Measurements from ENCODE around the gene MAGI1. TPM values are rescaled to one million over a fixed set of nuclear protein-coding genes. Genes with fewer than 3 reads are reported as not detected.

MAGI1 gene
- total and polyA plus RNA-seq, 2 donors (not counting 1 experiment from before 2014, with no cell fraction given): 0.10 to 0.22 TPM

DNA sequence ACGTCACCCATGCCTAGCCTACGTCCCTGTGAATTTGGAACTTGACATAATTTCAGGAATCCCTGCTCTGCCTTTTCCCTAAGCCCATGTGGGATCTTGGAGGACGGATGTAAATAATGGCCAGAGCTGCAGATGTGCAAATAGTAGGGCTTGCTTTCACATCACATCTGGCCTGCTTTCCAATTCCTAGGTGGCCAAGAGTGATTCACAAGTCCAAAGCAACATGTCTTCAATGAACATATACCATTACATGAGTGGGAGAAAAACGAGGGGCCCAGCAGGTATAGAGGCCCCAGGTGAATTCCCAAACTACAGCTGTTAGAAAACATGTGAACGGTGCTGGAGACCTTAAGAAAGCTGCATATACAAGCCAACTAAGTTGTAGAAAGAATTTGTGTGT, 214.6 kb downstream of the MAGI1 start:
- TF ChIP-seq, protein P1, sequence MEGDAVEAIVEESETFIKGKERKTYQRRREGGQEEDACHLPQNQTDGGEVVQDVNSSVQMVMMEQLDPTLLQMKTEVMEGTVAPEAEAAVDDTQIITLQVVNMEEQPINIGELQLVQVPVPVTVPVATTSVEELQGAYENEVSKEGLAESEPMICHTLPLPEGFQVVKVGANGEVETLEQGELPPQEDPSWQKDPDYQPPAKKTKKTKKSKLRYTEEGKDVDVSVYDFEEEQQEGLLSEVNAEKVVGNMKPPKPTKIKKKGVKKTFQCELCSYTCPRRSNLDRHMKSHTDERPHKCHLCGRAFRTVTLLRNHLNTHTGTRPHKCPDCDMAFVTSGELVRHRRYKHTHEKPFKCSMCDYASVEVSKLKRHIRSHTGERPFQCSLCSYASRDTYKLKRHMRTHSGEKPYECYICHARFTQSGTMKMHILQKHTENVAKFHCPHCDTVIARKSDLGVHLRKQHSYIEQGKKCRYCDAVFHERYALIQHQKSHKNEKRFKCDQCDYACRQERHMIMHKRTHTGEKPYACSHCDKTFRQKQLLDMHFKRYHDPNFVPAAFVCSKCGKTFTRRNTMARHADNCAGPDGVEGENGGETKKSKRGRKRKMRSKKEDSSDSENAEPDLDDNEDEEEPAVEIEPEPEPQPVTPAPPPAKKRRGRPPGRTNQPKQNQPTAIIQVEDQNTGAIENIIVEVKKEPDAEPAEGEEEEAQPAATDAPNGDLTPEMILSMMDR (IDR thresholded peaks at IDR 0.05): no peak
- no peak for TF ChIP-seq EZH2 (IDR thresholded peaks at IDR 0.05; ENCODE audit: borderline replicate concordance, insufficient read depth, low read depth, low read length, poor library complexity, severe bottlenecking)
- no peak for ATAC-seq (ENCODE audit: low read depth)
- no peaks in the 10 kb centered on the region for H3K79me2 ChIP-seq (ENCODE audit: control insufficient read depth, insufficient read depth, low read length)

DNA sequence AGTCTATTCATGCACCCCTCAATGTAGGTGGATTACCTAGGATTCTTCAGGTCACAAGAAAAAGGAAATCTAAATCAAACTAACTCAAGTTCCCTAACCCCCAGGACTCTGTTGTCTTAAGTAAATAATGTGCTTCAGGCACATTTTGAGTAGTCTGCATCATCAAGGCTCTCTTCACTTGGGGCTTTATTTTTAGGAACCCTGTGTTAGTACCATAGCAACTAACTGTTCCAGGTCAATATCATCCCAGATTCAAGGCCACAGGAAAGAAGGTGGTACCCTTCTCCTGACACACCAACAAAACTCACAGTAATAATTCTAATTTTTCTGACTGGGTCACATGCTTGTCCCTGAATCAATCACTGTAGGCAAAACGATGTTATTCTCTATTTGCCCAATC, 218.1 kb downstream of the MAGI1 start:
- Histone ChIP-seq H3K9me3 (ENCODE audit: control extremely low read depth in 1 of 3, control insufficient read depth in 2 of 3, insufficient read depth in 1 of 3, low read length in 2 of 3) (no peaks in the 10 kb centered on the region), H3K79me2 (ENCODE audit: control insufficient read depth, insufficient read depth, low read length) (no peaks in the 10 kb centered on the region), H3K4me2 (replicated peaks; ENCODE audit: low read depth, low read length, poor library complexity, severe bottlenecking) (no peak overlapping the region), H3K27me3 (replicated peaks in 1 of 4; ENCODE audit: control extremely low read depth in 1 of 4, control insufficient read depth in 3 of 4, insufficient read depth in 4 of 4, low read length in 3 of 4) (no peaks in the 10 kb centered on the region), H3K36me3 (replicated peaks in 1 of 2; ENCODE audit: control extremely low read depth in 1 of 2, control insufficient read depth in 1 of 2, extremely low read depth in 1 of 2, insufficient read depth in 2 of 2, low read length in 1 of 2) (no peaks in the 10 kb centered on the region), H3K4me3 (ENCODE audit: control extremely low read depth in 1 of 5, extremely low read depth in 1 of 5, insufficient read depth in 1 of 5, low read depth in 2 of 5, low read length in 4 of 5) (no peak overlapping the region), H3K4me1 (ENCODE audit: control insufficient read depth in 2 of 2, insufficient read depth in 2 of 2, low read length in 2 of 2) (no peaks in the 10 kb centered on the region), H2AFZ (ENCODE audit: insufficient read depth, low read depth, low read length, poor library complexity, severe bottlenecking) (no peak overlapping the region), H3K9ac (ENCODE audit: low read length) (no peak overlapping the region), H3K27ac (ENCODE audit: low read length in 2 of 2) (no peak overlapping the region), H4K20me1 (ENCODE audit: control insufficient read depth, insufficient read depth, low read length, poor library complexity, severe bottlenecking) (no peaks in the 10 kb centered on the region)
- TF ChIP-seq EZH2 (IDR thresholded peaks at IDR 0.05; ENCODE audit: borderline replicate concordance, insufficient read depth, low read depth, low read length, poor library complexity, severe bottlenecking): no peak
- TF ChIP-seq, protein P1 (IDR thresholded peaks at IDR 0.05): no peak
- ATAC-seq (ENCODE audit: low read depth) (no peak), DNase-seq (no peak)
- Mint-ChIP-seq H3K27ac (no peak overlapping the region), H3K4me1 (no peaks in the 10 kb centered on the region), H3K4me3 (no peak overlapping the region), H3K9me3 (ENCODE audit: insufficient read depth) (peaks cover 6% of the 10 kb centered on the region), H3K27me3 (peaks cover 2% of the 10 kb centered on the region)
- WGBS (ENCODE audit: insufficient coverage): no CpG with 5 or more reads among the region's 1 CpG
- ChIA-PET POLR2A (no interaction called here), CTCF (no interaction called here)
- intact Hi-C loops (cut with micrococcal nuclease): no loop called here

More for the DNA sequence above, 214.6 kb downstream of the MAGI1 start:
- no peak overlapping the region for H3K27ac Mint-ChIP-seq
- Histone ChIP-seq H3K36me3 (replicated peaks in 1 of 2; ENCODE audit: control extremely low read depth in 1 of 2, control insufficient read depth in 1 of 2, extremely low read depth in 1 of 2, insufficient read depth in 2 of 2, low read length in 1 of 2) (no peaks in the 10 kb centered on the region), H3K9me3 (ENCODE audit: control extremely low read depth in 1 of 3, control insufficient read depth in 2 of 3, insufficient read depth in 1 of 3, low read length in 2 of 3) (no peaks in the 10 kb centered on the region), H4K20me1 (ENCODE audit: control insufficient read depth, insufficient read depth, low read length, poor library complexity, severe bottlenecking) (no peaks in the 10 kb centered on the region), H3K27ac (ENCODE audit: low read length in 2 of 2) (no peak overlapping the region), H3K4me2 (replicated peaks; ENCODE audit: low read depth, low read length, poor library complexity, severe bottlenecking) (no peak overlapping the region), H3K4me3 (ENCODE audit: control extremely low read depth in 1 of 5, extremely low read depth in 1 of 5, insufficient read depth in 1 of 5, low read depth in 2 of 5, low read length in 4 of 5) (no peak overlapping the region), H3K9ac (ENCODE audit: low read length) (no peak overlapping the region), H3K27me3 (replicated peaks in 1 of 4; ENCODE audit: control extremely low read depth in 1 of 4, control insufficient read depth in 3 of 4, insufficient read depth in 4 of 4, low read length in 3 of 4) (no peaks in the 10 kb centered on the region), H2AFZ (ENCODE audit: insufficient read depth, low read depth, low read length, poor library complexity, severe bottlenecking) (no peak overlapping the region), H3K4me1 (ENCODE audit: control insufficient read depth in 2 of 2, insufficient read depth in 2 of 2, low read length in 2 of 2) (no peaks in the 10 kb centered on the region)
- no peak for DNase-seq
- WGBS (ENCODE audit: insufficient coverage): 61% methylated on average over 2 of the region's 5 CpGs
- H3K9me3 Mint-ChIP-seq (ENCODE audit: insufficient read depth): peaks cover 4% of the 10 kb centered on the region
- intact Hi-C loops (cut with micrococcal nuclease): no loop called here
- ChIA-PET POLR2A (no interaction called here), CTCF (no interaction called here)
- H3K27me3 Mint-ChIP-seq: no peaks in the 10 kb centered on the region
- H3K4me1 Mint-ChIP-seq: no peaks in the 10 kb centered on the region
- H3K4me3 Mint-ChIP-seq: no peak overlapping the region
